Ovary (tissue), 3 donors: Measurements from ENCODE around the gene SLC6A18.

Source experiments
- EP300 ChIP-seq: sonication (generic); formaldehyde crosslinking; IDR thresholded peaks from one replicate; pipeline ENCODE4 v1.6.1; 2017; ENCODE audit warnings: antibody characterized with exemption
- POLR2A ChIP-seq: fragments of 450-650 bp; IDR thresholded peaks from one replicate; pipeline ENCODE4 v1.6.1; 2017; ENCODE audit warnings: antibody characterized with exemption, mild to moderate bottlenecking, moderate library complexity
- TF ChIP-seq, protein P1 (sequence below), 3 donors: fragments of 450-650 bp in 2 of 3; fragments of 200-600 bp in 1 of 3; IDR thresholded peaks; one replicate each; pipeline versions ENCODE4 v1.5.1 to v1.8.0; 2016 to 2022; ENCODE audit warnings: antibody characterized with exemption in 3 of 3, mild to moderate bottlenecking in 1 of 3
- donor health status: DM: no; HTN: no; CAD: no.

DNA sequence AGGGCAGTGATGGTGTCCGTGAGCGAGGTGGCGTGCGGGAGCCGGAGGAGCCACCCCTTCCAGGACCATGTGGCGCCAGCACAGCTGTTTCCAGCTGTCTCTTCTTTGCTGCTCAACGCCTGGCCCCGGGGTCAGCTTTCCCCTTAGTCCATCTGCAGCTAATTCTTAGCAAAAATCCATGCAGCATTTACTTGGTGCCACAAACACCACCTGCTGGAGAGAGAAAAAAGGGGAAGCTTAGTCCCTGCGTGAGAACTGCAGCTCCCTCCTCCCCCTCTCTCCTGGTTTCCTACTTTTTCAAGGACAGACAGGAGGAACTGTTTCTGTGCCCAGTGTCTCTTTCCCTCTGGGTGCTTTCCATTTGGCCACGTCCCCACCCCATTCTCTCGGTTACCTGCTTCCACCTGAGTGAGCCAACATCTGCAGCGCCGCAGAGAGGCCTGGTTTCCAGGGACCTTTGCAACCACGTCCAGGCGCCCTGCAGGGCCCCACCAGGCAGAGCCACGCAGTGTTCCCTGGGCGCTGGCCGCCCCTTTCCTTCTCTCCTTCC lies 20.4 kb upstream of the SLC6A18 start:
- TF ChIP-seq, protein P1, sequence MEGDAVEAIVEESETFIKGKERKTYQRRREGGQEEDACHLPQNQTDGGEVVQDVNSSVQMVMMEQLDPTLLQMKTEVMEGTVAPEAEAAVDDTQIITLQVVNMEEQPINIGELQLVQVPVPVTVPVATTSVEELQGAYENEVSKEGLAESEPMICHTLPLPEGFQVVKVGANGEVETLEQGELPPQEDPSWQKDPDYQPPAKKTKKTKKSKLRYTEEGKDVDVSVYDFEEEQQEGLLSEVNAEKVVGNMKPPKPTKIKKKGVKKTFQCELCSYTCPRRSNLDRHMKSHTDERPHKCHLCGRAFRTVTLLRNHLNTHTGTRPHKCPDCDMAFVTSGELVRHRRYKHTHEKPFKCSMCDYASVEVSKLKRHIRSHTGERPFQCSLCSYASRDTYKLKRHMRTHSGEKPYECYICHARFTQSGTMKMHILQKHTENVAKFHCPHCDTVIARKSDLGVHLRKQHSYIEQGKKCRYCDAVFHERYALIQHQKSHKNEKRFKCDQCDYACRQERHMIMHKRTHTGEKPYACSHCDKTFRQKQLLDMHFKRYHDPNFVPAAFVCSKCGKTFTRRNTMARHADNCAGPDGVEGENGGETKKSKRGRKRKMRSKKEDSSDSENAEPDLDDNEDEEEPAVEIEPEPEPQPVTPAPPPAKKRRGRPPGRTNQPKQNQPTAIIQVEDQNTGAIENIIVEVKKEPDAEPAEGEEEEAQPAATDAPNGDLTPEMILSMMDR (IDR thresholded peaks at IDR 0.05), result no peak
- no peak for TF ChIP-seq EP300
- no peak for TF ChIP-seq POLR2A
